Skin epidermis (tissue), 12 donors: ENCODE data around the gene RAB40A.

ENCODE experiments used
- H3K27ac ChIP-seq, 21 experiments: fragments of 200-600 bp; sonication (generic) in 11 of 21; one replicate each; pipeline ENCODE4 v1.5.0; 2020; ENCODE audit warnings: mild to moderate bottlenecking in 3 of 21, inconsistent platforms in 2 of 21, moderate library complexity in 2 of 21
- H3K4me3 ChIP-seq, 7 experiments: fragments of 200-600 bp; sonication (generic) in 2 of 7; one replicate each; pipeline ENCODE4 v1.5.0; 2020; ENCODE audit warnings: inconsistent platforms in 2 of 7, mild to moderate bottlenecking in 2 of 7, moderate library complexity in 1 of 7

Gene RAB40A

GRCh38 chrX:103519389-103519788 lies at the start of gene RAB40A:
TSS of gene RAB40A (minus strand) at chrX:103519489. CDS start at chrX:103500756, 18,733 bp downstream.
- no peak within 1 kb of the TSS for H3K27ac ChIP-seq
- no peak within 1 kb of the TSS for H3K4me3 ChIP-seq

GRCh38 chrX:103565752-103566151 lies 46.5 kb upstream of the RAB40A start:
- H3K27ac ChIP-seq, result no peak overlapping the region
- no peak overlapping the region for H3K4me3 ChIP-seq

- H3K4me3 ChIP-seq, result no peak overlapping the region
These were observed 45.9 kb upstream of the RAB40A start for GRCh38 chrX:103565197-103565596.

GRCh38 chrX:103562801-103563200 lies 43.5 kb upstream of the RAB40A start:
- H3K4me3 ChIP-seq, result no peak overlapping the region

More at GRCh38 chrX:103565197-103565596, 45.9 kb upstream of the RAB40A start:
- no peak overlapping the region for H3K27ac ChIP-seq

GRCh38 chrX:103560256-103560655 lies 41.0 kb upstream of the RAB40A start:
- no peak overlapping the region for H3K4me3 ChIP-seq
- H3K27ac ChIP-seq, result no peak overlapping the region

More at GRCh38 chrX:103562801-103563200, 43.5 kb upstream of the RAB40A start:
- H3K27ac ChIP-seq, result no peak overlapping the region

- no peak overlapping the region for H3K4me3 ChIP-seq
- H3K27ac ChIP-seq, result no peak overlapping the region
These were observed 37.8 kb upstream of the RAB40A start for GRCh38 chrX:103556963-103557612.

GRCh38 chrX:103554687-103555424 lies 35.6 kb upstream of the RAB40A start:
- Histone ChIP-seq H3K27ac (no peak overlapping the region), H3K4me3 (peak overlapping the region in 6 of 7 experiments; percentile 11 to 34 (median 22))

- H3K27ac ChIP-seq, result no peak overlapping the region
- H3K4me3 ChIP-seq, result no peak overlapping the region
These were observed 32.9 kb upstream of the RAB40A start for GRCh38 chrX:103552236-103552635.

- Histone ChIP-seq H3K27ac (no peak overlapping the region), H3K4me3 (no peak overlapping the region)
These were observed 31.2 kb upstream of the RAB40A start for GRCh38 chrX:103550415-103551051.

- no peak overlapping the region for H3K27ac ChIP-seq
- no peak overlapping the region for H3K4me3 ChIP-seq
These were observed 30.6 kb upstream of the RAB40A start for GRCh38 chrX:103549916-103550315.

GRCh38 chrX:103540145-103540544 lies 20.9 kb upstream of the RAB40A start:
- Histone ChIP-seq H3K4me3 (no peak overlapping the region), H3K27ac (no peak overlapping the region)

GRCh38 chrX:103539695-103540094 lies 20.4 kb upstream of the RAB40A start:
- H3K4me3 ChIP-seq, result no peak overlapping the region
- H3K27ac ChIP-seq, result no peak overlapping the region

GRCh38 chrX:103538728-103539127 lies 19.4 kb upstream of the RAB40A start:
- H3K27ac ChIP-seq, result peak overlapping the region in 4 of 21 experiments; percentile 3 to 65 (median 9)
- no peak overlapping the region for H3K4me3 ChIP-seq

GRCh38 chrX:103537871-103538387 lies 18.6 kb upstream of the RAB40A start:
- no peak overlapping the region for H3K4me3 ChIP-seq
- H3K27ac ChIP-seq, result peak overlapping the region in 4 of 21 experiments; percentile 7 to 65 (median 16)

- Histone ChIP-seq H3K4me3 (no peak overlapping the region), H3K27ac (no peak overlapping the region)
These were observed 17.4 kb upstream of the RAB40A start for GRCh38 chrX:103536732-103537131.

- Histone ChIP-seq H3K4me3 (no peak overlapping the region), H3K27ac (no peak overlapping the region)
These were observed 16.8 kb upstream of the RAB40A start for GRCh38 chrX:103536071-103536470.

- no peak overlapping the region for H3K4me3 ChIP-seq
- H3K27ac ChIP-seq, result no peak overlapping the region
These were observed 15.9 kb upstream of the RAB40A start for GRCh38 chrX:103535206-103535605.

GRCh38 chrX:103533511-103534216 lies 14.4 kb upstream of the RAB40A start:
- Histone ChIP-seq H3K4me3 (peak overlapping the region in 2 of 7 experiments; percentile 13 to 32), H3K27ac (peak overlapping the region in 1 of 21 experiments; percentile 38)

- Histone ChIP-seq H3K27ac (peak overlapping the region in 1 of 21 experiments; percentile 44), H3K4me3 (no peak overlapping the region)
These were observed 11.7 kb upstream of the RAB40A start for GRCh38 chrX:103531002-103531401.

- Histone ChIP-seq H3K4me3 (no peak overlapping the region), H3K27ac (peak overlapping the region in 4 of 21 experiments; percentile 12 to 49 (median 34))
These were observed 11.3 kb upstream of the RAB40A start for GRCh38 chrX:103530545-103530944.
